Measurements from ENCODE around the gene TSHZ2.

DNA sequence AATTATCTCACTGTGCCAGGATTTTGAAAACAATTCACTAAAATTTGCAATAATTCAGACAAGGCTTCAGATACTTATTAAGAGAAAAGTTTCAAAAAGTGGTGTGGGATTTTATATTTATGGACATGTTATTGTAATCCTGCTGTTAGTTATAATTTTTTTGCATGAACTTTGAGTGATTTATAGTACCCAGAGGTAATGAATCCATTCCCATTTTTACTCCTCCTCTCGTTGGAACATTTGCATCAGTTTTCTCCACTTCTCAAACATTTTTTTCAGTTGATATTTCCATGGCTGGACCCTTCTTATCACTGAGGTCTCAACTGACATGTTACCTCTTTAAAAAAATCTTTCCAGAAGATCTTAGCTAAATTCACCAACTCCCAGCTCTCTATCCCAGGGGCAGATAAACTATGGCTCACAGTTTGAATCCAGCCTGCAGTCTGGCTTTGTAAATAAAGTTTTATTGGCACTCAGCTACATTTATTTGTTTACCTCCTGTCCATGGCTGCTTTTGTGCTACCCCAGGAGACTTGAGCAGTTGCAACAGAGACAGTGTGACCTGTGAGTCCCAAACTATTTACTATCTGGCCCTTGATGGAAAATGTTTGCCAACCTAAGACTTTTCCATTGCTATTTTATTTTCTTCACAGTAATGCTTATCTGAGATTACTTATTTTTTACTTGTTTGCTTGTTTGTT lies 83.4 kb downstream of the TSHZ2 start:
- TF ChIP-seq NFIC (IDR thresholded peaks at IDR 0.05) = no peak
- TF ChIP-seq YY1 (IDR thresholded peaks at IDR 0.05; ENCODE audit: low read depth) = no peak
- TF ChIP-seq, protein P1, sequence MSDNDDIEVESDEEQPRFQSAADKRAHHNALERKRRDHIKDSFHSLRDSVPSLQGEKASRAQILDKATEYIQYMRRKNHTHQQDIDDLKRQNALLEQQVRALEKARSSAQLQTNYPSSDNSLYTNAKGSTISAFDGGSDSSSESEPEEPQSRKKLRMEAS (IDR thresholded peaks at IDR 0.05) = no peak
- TF ChIP-seq TEAD4 (IDR thresholded peaks at IDR 0.05) = no peak
- TF ChIP-seq RAD21 (IDR thresholded peaks at IDR 0.05; ENCODE audit: low read depth) = no peak
- no peak for TF ChIP-seq EGR1 (IDR thresholded peaks at IDR 0.05)
- no peak for TF ChIP-seq TAF1 (IDR thresholded peaks at IDR 0.05; ENCODE audit: low read depth)

All from Ishikawa (cell line).